Measurements from ENCODE around the gene PCNX3. TPM values are rescaled to one million over a fixed set of nuclear protein-coding genes. Genes with fewer than 3 reads are reported as not detected.
"Not testable (repeated sequence)": the region's sequence is repeated elsewhere in the genome, so short reads cannot be mapped to it uniquely, and the experiment has no call there.

PCNX3 gene
- polyA plus RNA-seq, 1 donor: 29.8 TPM

GRCh38 chr11:65653229-65654225, 38.0 kb downstream of the PCNX3 start:
- DNase-seq: no peak

GRCh38 chr11:65654375-65655349, 39.1 kb downstream of the PCNX3 start:
- no peak for DNase-seq

- DNase-seq: no peak
Measured at GRCh38 chr11:65655570-65656332, 40.2 kb downstream of the PCNX3 start.

- DNase-seq: no peak
Measured at GRCh38 chr11:65657426-65657825, 41.9 kb downstream of the PCNX3 start.

GRCh38 chr11:65658174-65659021, 42.8 kb downstream of the PCNX3 start:
- DNase-seq: no peak

- no peak for DNase-seq
Measured at GRCh38 chr11:65660038-65660437, 44.5 kb downstream of the PCNX3 start.

GRCh38 chr11:65660908-65661307, 45.3 kb downstream of the PCNX3 start:
- DNase-seq: not testable (repeated sequence)

GRCh38 chr11:65661599-65662246, 46.1 kb downstream of the PCNX3 start:
- DNase-seq: no peak

- no peak for DNase-seq
Measured at GRCh38 chr11:65662247-65662798, 46.7 kb downstream of the PCNX3 start.

- DNase-seq: peak; percentile 89
Measured at GRCh38 chr11:65662799-65663638, 47.4 kb downstream of the PCNX3 start, which contains the start of gene RELA. RELA (minus strand) TSS chr11:65662916; CDS start chr11:65662832, 84 bp downstream.

GRCh38 chr11:65663639-65664200, 48.1 kb downstream of the PCNX3 start:
- DNase-seq: no peak

GRCh38 chr11:65672180-65672860, 56.7 kb downstream of the PCNX3 start:
- no peak for DNase-seq

GRCh38 chr11:65672982-65673381, 57.4 kb downstream of the PCNX3 start:
- no peak for DNase-seq

GRCh38 chr11:65680192-65680743, 64.7 kb downstream of the PCNX3 start:
- no peak for DNase-seq

GRCh38 chr11:65683480-65683879, 67.9 kb downstream of the PCNX3 start:
- not testable (repeated sequence) for DNase-seq

- no peak for DNase-seq
Measured at GRCh38 chr11:65685981-65686380, 70.4 kb downstream of the PCNX3 start.

Measured in left kidney (tissue), 2 donors.